ENCODE data around the gene NTM. TPM values are rescaled to one million over a fixed set of nuclear protein-coding genes. Genes with fewer than 3 reads are reported as not detected.

The NTM gene
- total RNA-seq, 1 experiment from 2014 or later, result not detected

DNA sequence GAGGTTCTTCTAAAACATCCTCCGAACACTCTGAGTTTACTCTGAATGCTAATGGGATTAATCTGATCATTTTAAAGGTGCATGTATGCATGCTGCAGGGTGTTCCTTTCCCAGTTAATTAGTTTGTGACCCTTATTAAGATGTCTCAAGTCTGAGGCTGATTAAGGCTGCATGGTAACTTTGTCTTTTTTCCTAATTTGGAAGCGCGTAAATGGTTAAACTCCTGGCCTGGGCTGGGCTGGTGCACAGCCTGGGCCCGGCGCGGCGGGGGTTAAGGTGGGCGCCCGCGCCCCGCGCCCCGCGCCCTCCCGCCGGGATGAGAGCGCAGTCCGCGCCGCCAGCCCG is 539.7 kb downstream of the NTM start:
- ChIA-PET CTCF (no interaction called here), RAD21 (ENCODE audit: low non-redundant PET in 1 of 2, low total read pairs in 2 of 2, uncharacterized antibody in 2 of 2, unreplicated experiment in 2 of 2) (no interaction called here), POLR2A (no interaction called here)
- no peaks in the 10 kb centered on the region for H3K27me3 ChIP-seq (ENCODE audit: insufficient read depth, low read length)
- H3K4me1 ChIP-seq (ENCODE audit: control insufficient read depth in 1 of 2, insufficient read depth in 2 of 2, low read length in 2 of 2), result no peaks in the 10 kb centered on the region
- no peaks in the 10 kb centered on the region for H3K36me3 ChIP-seq (ENCODE audit: control insufficient read depth in 1 of 2, insufficient read depth in 2 of 2, low read length in 2 of 2)
- ATAC-seq (no peak), DNase-seq (ENCODE audit: low read depth, low spot score) (no peak)
- H3K4me3 ChIP-seq (replicated peaks in 1 of 2; ENCODE audit: low read depth in 1 of 2, low read length in 2 of 2), result no peak overlapping the region
- no TSS peak for BruUV-seq (replicated peaks)
- H4K20me1 ChIP-seq (ENCODE audit: insufficient read depth), result no peaks in the 10 kb centered on the region
- H2AFZ ChIP-seq (ENCODE audit: low read depth, low read length, poor library complexity, severe bottlenecking), result no peak overlapping the region
- no peaks in the 10 kb centered on the region for H3K9me2 ChIP-seq (ENCODE audit: insufficient read depth)
- TF ChIP-seq, protein P1, sequence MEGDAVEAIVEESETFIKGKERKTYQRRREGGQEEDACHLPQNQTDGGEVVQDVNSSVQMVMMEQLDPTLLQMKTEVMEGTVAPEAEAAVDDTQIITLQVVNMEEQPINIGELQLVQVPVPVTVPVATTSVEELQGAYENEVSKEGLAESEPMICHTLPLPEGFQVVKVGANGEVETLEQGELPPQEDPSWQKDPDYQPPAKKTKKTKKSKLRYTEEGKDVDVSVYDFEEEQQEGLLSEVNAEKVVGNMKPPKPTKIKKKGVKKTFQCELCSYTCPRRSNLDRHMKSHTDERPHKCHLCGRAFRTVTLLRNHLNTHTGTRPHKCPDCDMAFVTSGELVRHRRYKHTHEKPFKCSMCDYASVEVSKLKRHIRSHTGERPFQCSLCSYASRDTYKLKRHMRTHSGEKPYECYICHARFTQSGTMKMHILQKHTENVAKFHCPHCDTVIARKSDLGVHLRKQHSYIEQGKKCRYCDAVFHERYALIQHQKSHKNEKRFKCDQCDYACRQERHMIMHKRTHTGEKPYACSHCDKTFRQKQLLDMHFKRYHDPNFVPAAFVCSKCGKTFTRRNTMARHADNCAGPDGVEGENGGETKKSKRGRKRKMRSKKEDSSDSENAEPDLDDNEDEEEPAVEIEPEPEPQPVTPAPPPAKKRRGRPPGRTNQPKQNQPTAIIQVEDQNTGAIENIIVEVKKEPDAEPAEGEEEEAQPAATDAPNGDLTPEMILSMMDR (IDR thresholded peaks at IDR 0.05 in 2 of 3, conservative IDR thresholded peaks at IDR 0.05 in 1 of 3; ENCODE audit: borderline replicate concordance in 1 of 3, insufficient read depth in 1 of 3, low read depth in 2 of 3, low read length in 2 of 3), result no peak
- no peaks in the 10 kb centered on the region for H3K79me2 ChIP-seq (ENCODE audit: insufficient read depth, low read length)
- H3K9me3 ChIP-seq (ENCODE audit: control insufficient read depth in 1 of 2, insufficient read depth in 1 of 2, low read depth in 1 of 2, low read length in 2 of 2), result peaks cover 0 to 12% of the 10 kb centered on the region in 2 experiments; a peak in 1 of 4 replicates
- intact Hi-C loops (cut with micrococcal nuclease), result no loop called here
- H3K9ac ChIP-seq (ENCODE audit: low read length), result no peak overlapping the region
- H3K27ac ChIP-seq (ENCODE audit: low read depth, low read length), result no peak overlapping the region
- no peak overlapping the region for H3K4me2 ChIP-seq (ENCODE audit: low read length)

DNA sequence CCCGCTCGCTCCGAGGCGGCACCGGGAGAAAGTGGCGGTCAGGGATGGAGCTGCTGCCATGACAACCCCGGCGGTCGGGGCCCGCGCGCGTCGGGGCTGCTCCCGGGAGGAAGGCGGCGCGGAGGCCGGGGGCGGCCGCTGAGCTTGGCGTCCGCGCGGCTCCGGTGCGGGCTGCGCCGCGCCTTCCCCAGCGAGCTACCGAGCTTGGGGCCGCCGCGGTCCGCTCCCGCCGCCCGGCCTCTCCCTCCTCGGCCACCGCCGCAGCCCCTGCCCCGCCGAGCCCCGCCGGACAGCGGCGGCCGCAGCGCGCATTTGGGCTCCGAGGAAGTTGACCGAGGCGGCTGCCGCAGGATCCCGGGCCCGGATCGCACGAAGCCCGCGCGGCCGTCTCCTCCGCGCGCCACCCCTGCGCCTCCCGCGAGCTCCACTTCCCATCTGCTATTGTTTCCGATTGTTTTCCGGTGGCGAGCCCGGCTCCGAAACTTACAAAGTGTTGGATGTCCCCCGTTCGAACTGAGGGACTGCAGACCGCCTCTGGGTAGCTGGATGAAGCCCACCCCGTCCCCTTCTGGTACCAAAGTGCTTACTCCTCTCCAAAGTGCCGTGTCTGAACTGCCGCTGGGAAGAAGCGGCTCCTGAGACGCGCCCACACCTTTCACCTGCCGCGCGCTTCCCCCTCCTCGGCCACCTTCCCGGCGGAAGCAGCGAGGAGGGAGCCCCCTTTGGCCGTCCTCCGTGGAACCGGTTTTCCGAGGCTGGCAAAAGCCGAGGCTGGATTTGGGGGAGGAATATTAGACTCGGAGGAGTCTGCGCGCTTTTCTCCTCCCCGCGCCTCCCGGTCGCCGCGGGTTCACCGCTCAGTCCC is 540.3 kb downstream of the NTM start:
- intact Hi-C loops (cut with micrococcal nuclease), result no loop called here
- RAD21 ChIA-PET (ENCODE audit: low non-redundant PET in 1 of 2, low total read pairs in 2 of 2, uncharacterized antibody in 2 of 2, unreplicated experiment in 2 of 2), result no interaction called here
- TF ChIP-seq EZH2phosphoT487 (IDR thresholded peaks at IDR 0.05; ENCODE audit: borderline replicate concordance), result no peak
- TF ChIP-seq POLR2AphosphoS5 (IDR thresholded peaks at IDR 0.05; ENCODE audit: low read depth, low read length), result no peak
- no peak for TF ChIP-seq SP1 (IDR thresholded peaks at IDR 0.05; ENCODE audit: low read depth)
- TF ChIP-seq, protein P2, sequence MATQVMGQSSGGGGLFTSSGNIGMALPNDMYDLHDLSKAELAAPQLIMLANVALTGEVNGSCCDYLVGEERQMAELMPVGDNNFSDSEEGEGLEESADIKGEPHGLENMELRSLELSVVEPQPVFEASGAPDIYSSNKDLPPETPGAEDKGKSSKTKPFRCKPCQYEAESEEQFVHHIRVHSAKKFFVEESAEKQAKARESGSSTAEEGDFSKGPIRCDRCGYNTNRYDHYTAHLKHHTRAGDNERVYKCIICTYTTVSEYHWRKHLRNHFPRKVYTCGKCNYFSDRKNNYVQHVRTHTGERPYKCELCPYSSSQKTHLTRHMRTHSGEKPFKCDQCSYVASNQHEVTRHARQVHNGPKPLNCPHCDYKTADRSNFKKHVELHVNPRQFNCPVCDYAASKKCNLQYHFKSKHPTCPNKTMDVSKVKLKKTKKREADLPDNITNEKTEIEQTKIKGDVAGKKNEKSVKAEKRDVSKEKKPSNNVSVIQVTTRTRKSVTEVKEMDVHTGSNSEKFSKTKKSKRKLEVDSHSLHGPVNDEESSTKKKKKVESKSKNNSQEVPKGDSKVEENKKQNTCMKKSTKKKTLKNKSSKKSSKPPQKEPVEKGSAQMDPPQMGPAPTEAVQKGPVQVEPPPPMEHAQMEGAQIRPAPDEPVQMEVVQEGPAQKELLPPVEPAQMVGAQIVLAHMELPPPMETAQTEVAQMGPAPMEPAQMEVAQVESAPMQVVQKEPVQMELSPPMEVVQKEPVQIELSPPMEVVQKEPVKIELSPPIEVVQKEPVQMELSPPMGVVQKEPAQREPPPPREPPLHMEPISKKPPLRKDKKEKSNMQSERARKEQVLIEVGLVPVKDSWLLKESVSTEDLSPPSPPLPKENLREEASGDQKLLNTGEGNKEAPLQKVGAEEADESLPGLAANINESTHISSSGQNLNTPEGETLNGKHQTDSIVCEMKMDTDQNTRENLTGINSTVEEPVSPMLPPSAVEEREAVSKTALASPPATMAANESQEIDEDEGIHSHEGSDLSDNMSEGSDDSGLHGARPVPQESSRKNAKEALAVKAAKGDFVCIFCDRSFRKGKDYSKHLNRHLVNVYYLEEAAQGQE (IDR thresholded peaks at IDR 0.05; ENCODE audit: low read depth), result no peak
- no peak for TF ChIP-seq CBX3 (IDR thresholded peaks at IDR 0.05; ENCODE audit: low read depth)
- TF ChIP-seq TCF7L2 (IDR thresholded peaks at IDR 0.05; ENCODE audit: borderline replicate concordance, extremely low read depth, insufficient read depth, insufficient read length), result no peak
- TF ChIP-seq EZH2 (IDR thresholded peaks at IDR 0.05), result no peak
- TF ChIP-seq, protein P3, sequence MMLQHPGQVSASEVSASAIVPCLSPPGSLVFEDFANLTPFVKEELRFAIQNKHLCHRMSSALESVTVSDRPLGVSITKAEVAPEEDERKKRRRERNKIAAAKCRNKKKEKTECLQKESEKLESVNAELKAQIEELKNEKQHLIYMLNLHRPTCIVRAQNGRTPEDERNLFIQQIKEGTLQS (IDR thresholded peaks at IDR 0.05), result no peak
- no peak for TF ChIP-seq EGR1 (IDR thresholded peaks at IDR 0.05; ENCODE audit: low read depth)
- no peak for TF ChIP-seq FOSL1 (IDR thresholded peaks at IDR 0.05; ENCODE audit: low read depth)

More for the DNA sequence above, 540.3 kb downstream of the NTM start:
- H3K36me3 ChIP-seq (ENCODE audit: control insufficient read depth in 1 of 2, insufficient read depth in 2 of 2, low read length in 2 of 2), result no peaks in the 10 kb centered on the region
- H3K9me3 ChIP-seq (ENCODE audit: control insufficient read depth in 1 of 2, insufficient read depth in 1 of 2, low read depth in 1 of 2, low read length in 2 of 2), result peaks cover 0 to 12% of the 10 kb centered on the region in 2 experiments; a peak in 1 of 4 replicates
- ChIA-PET CTCF (no interaction called here), POLR2A (no interaction called here)
- ATAC-seq (no peak), DNase-seq (ENCODE audit: low read depth, low spot score) (no peak)
- H3K27me3 ChIP-seq (ENCODE audit: insufficient read depth, low read length), result no peaks in the 10 kb centered on the region
- no peaks in the 10 kb centered on the region for H3K9me2 ChIP-seq (ENCODE audit: insufficient read depth)
- H3K27ac ChIP-seq (ENCODE audit: low read depth, low read length), result no peak overlapping the region
- H3K9ac ChIP-seq (ENCODE audit: low read length), result no peak overlapping the region
- H3K4me1 ChIP-seq (ENCODE audit: control insufficient read depth in 1 of 2, insufficient read depth in 2 of 2, low read length in 2 of 2), result no peaks in the 10 kb centered on the region
- H3K79me2 ChIP-seq (ENCODE audit: insufficient read depth, low read length), result no peaks in the 10 kb centered on the region
- H2AFZ ChIP-seq (ENCODE audit: low read depth, low read length, poor library complexity, severe bottlenecking), result no peak overlapping the region
- no peak overlapping the region for H3K4me3 ChIP-seq (replicated peaks in 1 of 2; ENCODE audit: low read depth in 1 of 2, low read length in 2 of 2)
- H4K20me1 ChIP-seq (ENCODE audit: insufficient read depth), result no peaks in the 10 kb centered on the region
- no TSS peak for BruUV-seq (replicated peaks)
- no peak overlapping the region for H3K4me2 ChIP-seq (ENCODE audit: low read length)

All from HCT116 (cell line).